SK-N-MC (cell line): ENCODE measurements around the gene FAM13A.
"Not testable (repeated sequence)": the region's sequence is repeated elsewhere in the genome, so short reads cannot be mapped to it uniquely, and the experiment has no call there.

Source experiments
- DNase-seq: peaks from one replicate; pipeline ENCODE4 v3.0.0-alpha.2; 2011; ENCODE audit warnings: low read depth, low spot score
- H3K27ac ChIP-seq: fragments of 200-600 bp; sonication (generic); 2 replicates; pipeline ENCODE4 v1.5.1; 2016; ENCODE audit warnings: mixed run types
- H3K36me3 ChIP-seq: fragments of 200-600 bp; sonication (generic); 2 replicates; pipeline ENCODE4 v1.6.1; 2017; ENCODE audit warnings: antibody characterized with exemption, low read length, mixed read lengths; ENCODE audit not compliant: insufficient read depth
- H3K4me3 ChIP-seq: fragments of 200-600 bp; sonication (generic); 2 replicates; pipeline ENCODE4 v1.5.1; 2016
- H3K9ac ChIP-seq: fragments of 200-600 bp; sonication (generic); 2 replicates; pipeline ENCODE4 v1.8.0; 2017; ENCODE audit warnings: mixed run types, mixed read lengths; ENCODE audit not compliant: insufficient read length
- H3K9me3 ChIP-seq: fragments of 200-600 bp; sonication (generic); 2 replicates; pipeline ENCODE4 v1.6.1; 2017; ENCODE audit warnings: low read depth, mild to moderate bottlenecking, antibody characterized with exemption, low read length, moderate library complexity, mixed read lengths
- EZH2 ChIP-seq: fragments of 200-600 bp; sonication (generic); IDR thresholded peaks from one replicate; pipeline ENCODE4 v1.6.1; 2017; ENCODE audit warnings: antibody characterized with exemption
- FOXP2 ChIP-seq: optimal IDR thresholded peaks from 2 replicates; pipeline ENCODE3; 2011; ENCODE audit warnings: mild to moderate bottlenecking, moderate library complexity; ENCODE audit not compliant: insufficient read depth; ENCODE audit errors: extremely low read length, control extremely low read depth
- POLR2AphosphoS5 ChIP-seq: IDR thresholded peaks from 2 replicates; pipeline ENCODE4 v1.6.1; 2012; ENCODE audit warnings: mild to moderate bottlenecking, low read depth, low read length, borderline replicate concordance

The FAM13A gene

DNA sequence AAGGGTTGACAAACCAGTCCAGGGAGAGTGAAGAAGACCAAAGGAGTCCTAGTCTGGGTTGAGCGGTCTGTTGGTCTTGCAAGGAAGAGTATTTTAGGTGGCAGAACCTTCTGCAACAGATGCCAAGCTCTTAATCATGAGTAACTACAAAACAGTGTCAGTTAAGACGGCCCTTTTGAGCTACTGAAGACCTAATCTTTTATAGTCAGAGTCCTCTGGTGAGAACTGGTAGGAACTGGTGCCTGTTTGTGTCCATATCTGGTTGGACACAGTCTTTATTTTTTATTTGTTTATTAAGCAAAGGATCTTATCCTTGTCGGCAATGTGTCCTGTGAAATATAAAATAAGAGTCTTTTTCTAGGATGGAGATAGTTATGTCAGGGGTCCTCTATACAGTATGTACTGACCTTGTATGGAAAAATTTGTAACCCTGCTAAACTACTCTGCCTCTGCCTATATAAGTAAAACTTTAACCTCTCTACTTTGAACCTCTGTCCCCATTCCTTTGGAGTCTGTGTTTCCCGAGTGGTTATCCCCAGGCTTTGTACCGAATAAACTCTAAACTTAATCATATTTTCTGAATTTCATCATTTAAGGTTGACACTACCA, 47.1 kb downstream of the FAM13A start:
- TF ChIP-seq FOXP2 = no peak
- no peak for TF ChIP-seq POLR2AphosphoS5
- TF ChIP-seq EZH2 = no peak
- no peak for DNase-seq
- no peak overlapping the region for H3K27ac ChIP-seq
- no peak overlapping the region for H3K9ac ChIP-seq
- no peak overlapping the region for H3K4me3 ChIP-seq
- H3K36me3 ChIP-seq = peaks cover 38% of the 10 kb centered on the region
- no peaks in the 10 kb centered on the region for H3K9me3 ChIP-seq

DNA sequence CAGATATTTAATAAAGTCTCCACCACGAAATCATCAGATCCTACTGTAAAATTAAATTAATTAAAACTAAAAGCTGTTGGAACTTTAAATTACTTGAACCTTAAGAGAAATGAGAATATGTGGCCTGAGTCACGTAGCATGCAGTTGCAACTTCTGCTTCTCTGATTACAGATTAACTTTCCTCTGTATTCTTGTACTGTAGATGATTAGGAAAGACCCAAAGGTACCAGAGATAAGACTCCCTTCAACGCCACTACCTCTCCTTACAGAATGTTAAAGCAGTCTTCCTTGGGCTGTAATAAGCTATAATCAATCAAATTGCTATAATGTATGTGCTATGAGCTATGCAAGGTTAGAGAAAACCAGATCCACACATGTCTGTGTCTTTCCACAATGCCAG, 47.9 kb downstream of the FAM13A start:
- Histone ChIP-seq H3K27ac (no peak overlapping the region), H3K9ac (no peak overlapping the region), H3K9me3 (no peaks in the 10 kb centered on the region), H3K36me3 (peaks cover 37% of the 10 kb centered on the region), H3K4me3 (no peak overlapping the region)
- TF ChIP-seq FOXP2 (no peak), POLR2AphosphoS5 (no peak)
- no peak for DNase-seq

DNA sequence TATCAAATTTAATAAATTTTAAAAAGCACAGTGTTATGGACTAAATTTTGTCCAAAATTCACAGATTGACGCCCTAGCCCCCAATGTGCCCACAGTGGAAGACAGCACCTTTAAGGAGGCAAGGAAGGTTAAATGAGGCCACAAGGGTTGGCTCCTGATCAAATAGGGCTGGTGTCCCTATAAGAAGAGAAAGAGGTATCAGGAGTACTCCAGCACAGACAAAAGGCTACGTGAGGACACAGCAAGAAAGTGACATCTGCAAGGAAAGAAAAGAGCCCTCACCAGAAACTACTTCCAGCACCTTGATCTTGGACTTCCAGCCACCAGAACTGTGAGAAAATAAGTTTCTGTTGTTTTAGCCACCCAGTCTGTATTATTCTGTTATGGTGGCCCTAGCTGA, 48.8 kb downstream of the FAM13A start:
- no peak overlapping the region for H3K27ac ChIP-seq
- no peak for DNase-seq
- H3K9ac ChIP-seq = no peak overlapping the region
- H3K9me3 ChIP-seq = no peaks in the 10 kb centered on the region
- no peak for TF ChIP-seq POLR2AphosphoS5
- H3K4me3 ChIP-seq = no peak overlapping the region
- peaks cover 32% of the 10 kb centered on the region for H3K36me3 ChIP-seq

DNA sequence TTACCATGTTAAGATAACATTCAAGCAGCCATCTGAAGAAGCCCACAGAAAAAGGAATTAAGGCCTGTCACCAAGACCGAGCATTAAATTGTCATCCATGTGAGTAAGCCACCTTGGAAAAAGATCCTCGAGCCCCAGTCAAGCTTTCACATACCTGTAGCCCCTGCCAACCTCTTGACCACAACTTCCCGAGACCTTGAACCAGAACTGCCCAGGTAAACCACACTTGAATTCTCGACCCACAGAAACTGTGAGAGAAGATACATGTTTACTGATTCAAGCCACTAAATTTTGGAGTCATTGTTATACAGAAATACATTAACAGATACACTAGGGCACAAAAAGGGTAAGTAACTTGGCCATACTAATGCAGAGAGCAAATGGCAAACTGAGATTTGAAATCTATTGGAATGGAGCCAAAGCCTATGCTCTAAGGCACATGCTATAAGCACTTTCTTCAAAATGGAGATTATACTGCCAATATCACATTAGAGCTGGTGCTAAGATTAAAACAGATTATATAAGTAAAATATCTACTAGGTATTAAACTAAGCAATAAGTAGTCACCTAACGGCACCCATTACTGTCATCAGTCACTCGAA, 49.5 kb downstream of the FAM13A start:
- DNase-seq = no peak
- Histone ChIP-seq H3K4me3 (no peak overlapping the region), H3K9ac (no peak overlapping the region), H3K36me3 (peaks cover 27% of the 10 kb centered on the region), H3K27ac (no peak overlapping the region), H3K9me3 (no peaks in the 10 kb centered on the region)
- no peak for TF ChIP-seq POLR2AphosphoS5
- TF ChIP-seq EZH2 = no peak
- no peak for TF ChIP-seq FOXP2

DNA sequence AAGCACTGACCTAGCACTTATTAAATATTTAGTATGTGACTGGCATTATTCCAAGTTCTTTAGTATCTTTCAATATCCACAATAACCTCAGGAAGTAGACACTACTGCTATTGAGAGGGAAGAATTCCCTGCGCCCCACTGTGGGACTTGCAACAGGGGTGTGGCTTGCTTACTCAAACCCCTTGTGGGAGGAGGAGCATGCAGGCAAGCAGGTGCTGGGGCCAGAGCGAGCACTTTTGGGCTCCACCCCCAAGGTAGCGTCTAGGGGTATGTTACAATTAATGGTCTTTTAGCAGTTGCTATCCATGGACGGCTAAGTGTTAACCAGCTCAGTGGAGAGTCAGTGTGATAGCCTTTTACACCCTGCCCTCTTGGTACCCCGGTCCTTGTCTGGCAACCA, 50.7 kb downstream of the FAM13A start:
- no peak overlapping the region for H3K27ac ChIP-seq
- no peak for TF ChIP-seq EZH2
- no peak for TF ChIP-seq FOXP2
- TF ChIP-seq POLR2AphosphoS5 = no peak
- DNase-seq = no peak
- H3K36me3 ChIP-seq = peaks cover 27% of the 10 kb centered on the region
- H3K9me3 ChIP-seq = no peaks in the 10 kb centered on the region
- no peak overlapping the region for H3K4me3 ChIP-seq
- no peak overlapping the region for H3K9ac ChIP-seq

DNA sequence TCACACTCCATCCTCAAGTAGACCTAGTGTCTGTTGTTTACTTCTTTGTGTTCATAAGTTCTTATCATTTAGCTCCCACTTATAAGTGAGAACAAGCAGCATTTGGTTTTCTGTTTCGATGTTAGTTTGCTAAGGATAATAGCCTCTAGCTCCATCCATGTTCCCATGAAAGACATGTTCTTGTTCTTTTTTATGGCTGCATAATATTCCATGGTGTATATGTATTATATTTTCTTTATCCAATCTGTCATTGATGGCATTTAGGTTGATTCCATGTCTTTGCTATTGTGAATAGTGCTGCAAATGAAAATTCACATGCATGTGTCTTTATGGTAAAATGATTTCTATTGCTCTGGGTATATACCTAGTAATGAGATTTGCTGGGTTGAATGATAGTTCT, 51.9 kb downstream of the FAM13A start:
- not testable (repeated sequence) for H3K9ac ChIP-seq, H3K4me3 ChIP-seq, H3K9me3 ChIP-seq, H3K27ac ChIP-seq, DNase-seq
- peaks cover 27% of the 10 kb centered on the region for H3K36me3 ChIP-seq

DNA sequence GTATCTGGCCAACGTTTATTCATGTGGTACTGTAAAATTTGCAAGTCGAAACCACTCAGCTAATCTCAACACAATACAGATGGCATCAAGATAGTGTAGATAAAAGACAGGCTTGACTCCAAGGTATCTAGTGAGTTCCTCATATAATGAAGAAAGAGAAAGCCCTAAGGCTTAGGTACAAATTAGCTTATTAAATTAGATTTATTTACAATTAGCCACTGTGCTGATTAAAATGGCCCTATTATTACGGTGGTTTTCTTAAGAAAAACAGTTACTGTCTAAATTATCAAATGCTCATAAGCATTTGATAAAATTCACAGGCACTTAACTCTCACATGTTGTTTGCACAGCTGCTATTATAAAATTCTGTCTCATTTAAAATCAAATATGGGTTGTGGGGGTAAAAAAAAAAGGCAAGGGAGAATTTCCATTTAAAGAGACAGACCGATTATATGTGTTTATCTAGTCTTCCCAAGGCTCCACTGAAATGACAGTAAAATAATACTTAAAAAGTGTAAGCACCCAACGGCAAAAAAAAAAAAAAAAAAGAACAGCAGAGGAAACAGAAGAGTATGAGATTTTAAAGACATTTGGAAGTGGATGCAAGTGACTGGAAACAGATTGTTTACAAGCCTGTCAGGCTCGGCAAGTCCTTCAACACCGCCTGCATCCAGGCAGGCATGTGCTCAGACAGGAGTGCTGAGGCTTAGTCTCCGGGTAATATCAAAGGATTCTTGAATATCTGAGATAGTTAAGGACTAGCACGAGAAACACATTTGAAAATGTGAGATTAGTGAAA, 55.1 kb downstream of the FAM13A start:
- Histone ChIP-seq H3K27ac (peak overlapping the region; percentile 81), H3K36me3 (peaks cover 16% of the 10 kb centered on the region), H3K9ac (peak overlapping the region; percentile 24), H3K9me3 (no peaks in the 10 kb centered on the region), H3K4me3 (peak overlapping the region; percentile 50)
- DNase-seq = no peak
- TF ChIP-seq EZH2 (no peak), POLR2AphosphoS5 (no peak), FOXP2 (no peak)

DNA sequence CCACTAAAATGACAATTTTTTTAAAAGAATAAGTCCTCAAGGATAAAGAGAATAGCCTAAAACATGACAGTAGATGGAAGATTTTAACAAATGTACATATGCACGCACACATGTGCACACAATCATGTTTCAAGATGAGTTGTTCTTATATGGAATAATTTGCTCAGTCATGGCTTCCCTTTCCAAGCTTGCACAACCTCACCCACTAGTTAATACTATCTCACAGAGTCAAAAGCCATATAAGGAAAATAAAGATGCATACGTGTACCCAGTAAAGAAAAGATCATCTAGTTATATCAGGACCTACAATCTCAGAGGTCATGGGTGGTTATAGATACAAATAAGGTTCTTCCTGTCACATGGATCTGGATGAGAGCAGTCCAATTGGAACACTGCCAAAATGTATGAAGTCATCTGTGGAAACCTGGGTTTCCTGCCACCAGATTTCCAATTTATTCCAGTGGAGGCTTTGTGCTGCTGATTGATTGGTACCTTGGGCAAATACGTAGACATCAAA, 56.1 kb downstream of the FAM13A start:
- H3K4me3 ChIP-seq = peak overlapping the region; percentile 50
- peaks cover 6% of the 10 kb centered on the region for H3K36me3 ChIP-seq
- H3K9me3 ChIP-seq = no peaks in the 10 kb centered on the region
- peak overlapping the region; percentile 81 for H3K27ac ChIP-seq
- no peak for TF ChIP-seq POLR2AphosphoS5
- H3K9ac ChIP-seq = no peak overlapping the region
- peak; percentile 72 for DNase-seq

DNA sequence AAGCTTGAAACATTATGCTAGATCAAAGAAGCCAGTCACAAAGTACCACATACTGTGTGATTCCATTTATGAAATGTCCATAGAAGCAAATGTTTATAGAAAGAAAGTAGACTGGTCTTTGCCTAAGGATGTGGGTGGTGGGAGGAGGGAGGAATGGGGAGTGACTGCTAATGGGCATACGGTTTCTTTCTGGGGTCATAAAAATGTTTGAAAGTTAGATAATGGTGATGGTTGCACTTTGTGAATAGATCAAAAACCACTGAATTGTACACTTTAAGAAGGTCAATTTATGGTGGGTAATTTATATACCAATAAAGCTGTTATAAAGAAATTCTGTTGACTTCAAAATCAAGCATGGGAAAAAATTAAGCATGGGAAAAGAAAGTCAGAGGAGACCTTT, 56.6 kb downstream of the FAM13A start:
- Histone ChIP-seq H3K36me3 (peaks cover 4% of the 10 kb centered on the region), H3K4me3 (no peak overlapping the region), H3K9me3 (no peaks in the 10 kb centered on the region), H3K9ac (no peak overlapping the region), H3K27ac (peak overlapping the region; percentile 81; the same call in 1 of the 2 replicates)
- no peak for DNase-seq
- TF ChIP-seq FOXP2 (no peak), EZH2 (no peak), POLR2AphosphoS5 (no peak)
